Lower leg skin (tissue), 4 donors: ENCODE measurements around the gene BDH2. TPM values are rescaled to one million over a fixed set of nuclear protein-coding genes. Genes with fewer than 3 reads are reported as not detected.

ENCODE experiments used
- DNase-seq, 2 donors: peaks; one replicate each; pipeline ENCODE4 v3.0.0-alpha.2; 2019; ENCODE audit warnings: low spot score in 2 of 2
- H3K4me3 ChIP-seq: fragments of 200-600 bp; sonication (generic); 2 replicates; pipeline ENCODE4 v1.5.1; 2017; ENCODE audit warnings: mild to moderate bottlenecking, low read depth; ENCODE audit not compliant: poor library complexity, severe bottlenecking
- POLR2A ChIP-seq, 2 donors: fragments of 450-650 bp; IDR thresholded peaks; one replicate each; pipeline ENCODE4 v1.6.1; 2016 to 2017; ENCODE audit warnings: antibody characterized with exemption in 2 of 2, mild to moderate bottlenecking in 1 of 2, moderate library complexity in 1 of 2
- WGBS, 2 donors: methylation state at CpG; one replicate each; pipeline ENCODE4 v1.1.5; 2018; 5-methylcytosine and 5-hydroxymethylcytosine counted together
- intact Hi-C: fragments of 100-400 bp; cut with DNase I; formaldehyde crosslinking; loops from one replicate; pipeline ENCODE4 v1.15.0; 2023; ENCODE audit warnings: low total_unique reads
- total RNA-seq, 4 donors: library from RNA; depleted of rRNA; stranded (reverse); fragments of >200 nt; gene quantifications; one replicate each; pipeline ENCODE4 v1.1.0, GENCODE V29; 2016
- TF ChIP-seq, protein P1 (sequence below), 3 donors: fragments of 450-650 bp; IDR thresholded peaks; one replicate each; pipeline ENCODE4 v1.5.1; 2016; ENCODE audit warnings: antibody characterized with exemption in 3 of 3, mild to moderate bottlenecking in 3 of 3, moderate library complexity in 2 of 3

Gene BDH2
- total RNA-seq, 4 donors from 2014 or later = 29.9 to 44.5 (median 38.9) TPM

DNA sequence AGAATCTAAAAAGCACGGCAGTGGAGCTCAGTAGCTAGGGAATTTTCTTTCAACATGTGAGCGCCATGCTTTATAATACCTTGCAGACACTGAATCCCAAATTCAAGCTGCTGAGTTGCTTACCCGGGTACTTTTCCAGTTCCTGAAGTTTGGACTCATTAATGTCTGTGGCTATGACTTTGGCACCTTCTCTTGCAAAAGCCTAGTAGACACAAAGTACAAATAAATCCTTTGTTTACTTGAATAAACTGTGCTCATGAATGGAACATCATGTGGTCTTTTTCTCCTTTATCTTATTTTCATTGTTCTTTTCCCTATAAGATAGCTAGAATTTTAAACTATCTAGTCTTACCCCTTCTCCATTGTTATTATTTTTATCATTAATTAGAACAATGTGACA is 4.6 kb downstream of the BDH2 start:
- H3K4me3 ChIP-seq = no peak overlapping the region
- no peak for TF ChIP-seq POLR2A (IDR thresholded peaks at IDR 0.05)
- TF ChIP-seq, protein P1, sequence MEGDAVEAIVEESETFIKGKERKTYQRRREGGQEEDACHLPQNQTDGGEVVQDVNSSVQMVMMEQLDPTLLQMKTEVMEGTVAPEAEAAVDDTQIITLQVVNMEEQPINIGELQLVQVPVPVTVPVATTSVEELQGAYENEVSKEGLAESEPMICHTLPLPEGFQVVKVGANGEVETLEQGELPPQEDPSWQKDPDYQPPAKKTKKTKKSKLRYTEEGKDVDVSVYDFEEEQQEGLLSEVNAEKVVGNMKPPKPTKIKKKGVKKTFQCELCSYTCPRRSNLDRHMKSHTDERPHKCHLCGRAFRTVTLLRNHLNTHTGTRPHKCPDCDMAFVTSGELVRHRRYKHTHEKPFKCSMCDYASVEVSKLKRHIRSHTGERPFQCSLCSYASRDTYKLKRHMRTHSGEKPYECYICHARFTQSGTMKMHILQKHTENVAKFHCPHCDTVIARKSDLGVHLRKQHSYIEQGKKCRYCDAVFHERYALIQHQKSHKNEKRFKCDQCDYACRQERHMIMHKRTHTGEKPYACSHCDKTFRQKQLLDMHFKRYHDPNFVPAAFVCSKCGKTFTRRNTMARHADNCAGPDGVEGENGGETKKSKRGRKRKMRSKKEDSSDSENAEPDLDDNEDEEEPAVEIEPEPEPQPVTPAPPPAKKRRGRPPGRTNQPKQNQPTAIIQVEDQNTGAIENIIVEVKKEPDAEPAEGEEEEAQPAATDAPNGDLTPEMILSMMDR (IDR thresholded peaks at IDR 0.05) = no peak
- intact Hi-C loops = loop anchor here (10.0 kb wide), 3 partner anchors 80 to 660 kb away; partner anchors contain the start of gene SLC9B1
- 63 to 67% methylated on average over 3 of the region's 3 CpGs for WGBS, 2 donors
- DNase-seq = no peak

DNA sequence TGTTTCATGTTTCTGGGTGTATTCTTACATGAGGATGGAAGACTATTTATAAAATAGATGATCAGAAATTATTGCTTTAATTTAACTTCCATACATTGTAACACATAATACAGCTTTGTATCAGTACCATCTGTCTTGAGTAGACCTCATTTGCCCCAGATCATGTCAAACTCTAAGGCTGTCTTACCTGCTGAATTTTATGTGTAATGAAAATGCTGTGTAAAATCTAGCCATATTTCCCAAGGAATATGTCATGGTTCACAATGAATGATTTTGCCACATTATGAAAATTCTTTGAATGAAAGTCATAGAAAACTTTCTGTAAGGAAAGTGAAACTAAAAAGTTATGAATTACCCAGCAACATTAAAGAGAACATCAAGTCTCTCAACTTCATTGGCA is 7.4 kb downstream of the BDH2 start:
- intact Hi-C loops = loop anchor here (10.0 kb wide), 3 partner anchors 77 to 657 kb away; partner anchors contain the start of gene SLC9B1
- no peak for TF ChIP-seq POLR2A (IDR thresholded peaks at IDR 0.05)
- TF ChIP-seq, protein P1 (IDR thresholded peaks at IDR 0.05) = no peak
- H3K4me3 ChIP-seq = no peak overlapping the region
- DNase-seq = no peak

DNA sequence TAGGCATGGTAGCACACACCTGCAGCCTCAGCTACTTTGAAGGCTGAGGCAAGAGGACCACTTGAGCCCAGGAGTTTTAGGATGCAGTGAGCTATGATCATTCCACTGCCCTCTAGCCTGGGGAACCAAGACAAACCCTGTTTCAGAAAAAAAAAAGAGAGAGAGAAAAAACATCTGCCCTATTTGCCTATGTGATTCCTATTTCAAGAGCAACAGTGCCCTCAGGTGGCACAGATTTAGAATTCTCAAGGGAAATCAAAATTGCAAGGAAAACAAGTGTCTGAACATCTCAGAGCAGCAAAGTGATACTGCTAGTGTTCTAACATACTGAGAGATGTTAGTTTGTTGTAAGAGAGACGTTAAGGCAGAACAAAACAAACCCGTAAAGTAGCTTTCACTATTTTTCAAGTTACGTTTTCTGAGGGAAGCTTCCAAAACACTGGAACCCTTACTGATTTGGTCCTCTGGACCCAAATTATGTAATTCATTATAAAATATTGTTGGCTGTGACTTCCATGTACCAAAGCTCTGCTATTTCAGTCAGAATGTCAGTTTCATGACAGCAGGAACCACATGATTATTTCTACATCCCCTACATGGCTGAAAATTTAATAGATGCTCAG is 7.9 kb downstream of the BDH2 start:
- WGBS, 2 donors = 55% methylated on average over 3 of the region's 3 CpGs
- TF ChIP-seq, protein P1 (IDR thresholded peaks at IDR 0.05) = no peak
- no peak for TF ChIP-seq POLR2A (IDR thresholded peaks at IDR 0.05)
- H3K4me3 ChIP-seq = no peak overlapping the region
- DNase-seq = no peak
- intact Hi-C loops = loop anchor here (10.0 kb wide), 3 partner anchors 77 to 657 kb away; partner anchors contain the start of gene SLC9B1

DNA sequence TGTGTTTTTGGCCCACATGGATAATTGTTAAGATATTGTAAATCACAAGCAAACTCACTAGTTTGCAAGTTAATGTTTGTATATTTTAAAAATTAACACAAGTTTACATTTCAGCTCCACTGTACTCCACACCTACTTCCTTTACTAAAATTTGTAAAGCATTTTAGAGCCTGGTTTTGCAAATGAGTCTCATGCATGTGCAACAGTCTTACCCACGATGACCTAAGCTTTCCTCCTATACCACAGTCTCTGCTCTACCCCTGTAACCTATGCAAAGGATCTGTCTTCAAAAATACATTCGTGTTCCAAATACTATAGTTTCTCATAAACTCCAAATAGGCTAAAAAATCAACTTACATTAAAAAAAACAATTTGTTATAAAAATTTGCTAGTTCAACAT is 10.2 kb downstream of the BDH2 start:
- no peak overlapping the region for H3K4me3 ChIP-seq
- WGBS, 2 donors = 88 to 91% methylated on average over 2 of the region's 2 CpGs
- intact Hi-C loops = no loop called here
- DNase-seq = no peak
- TF ChIP-seq, protein P1 (IDR thresholded peaks at IDR 0.05) = no peak
- TF ChIP-seq POLR2A (IDR thresholded peaks at IDR 0.05) = no peak

DNA sequence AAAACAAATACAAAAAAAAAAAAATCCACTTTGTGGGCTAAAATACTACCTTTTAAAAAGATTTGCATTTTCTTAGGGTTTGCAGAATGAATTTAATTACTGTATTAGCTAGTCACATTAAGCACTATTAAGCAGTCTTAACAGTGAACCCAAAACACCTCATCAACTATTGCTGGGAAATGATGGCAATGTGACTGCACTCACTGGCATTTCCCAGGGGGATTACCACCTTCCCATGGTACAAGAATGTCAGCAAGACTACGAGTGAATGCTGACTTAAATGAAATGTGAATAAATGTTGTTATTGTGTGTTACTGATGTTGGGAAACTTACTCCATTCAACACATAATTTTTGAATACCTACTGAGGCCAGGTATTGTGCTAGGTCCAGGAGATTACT is 13.1 kb downstream of the BDH2 start:
- no peak for DNase-seq
- TF ChIP-seq, protein P1 (IDR thresholded peaks at IDR 0.05) = no peak
- TF ChIP-seq POLR2A (IDR thresholded peaks at IDR 0.05) = no peak
- intact Hi-C loops = no loop called here
- H3K4me3 ChIP-seq = no peak overlapping the region
- WGBS, 2 donors = 80 to 82% methylated on average over 1 of the region's 1 CpG
